Lower lobe of right lung (tissue), 2 donors: ENCODE data around the gene ATXN1. TPM values are rescaled to one million over a fixed set of nuclear protein-coding genes. Genes with fewer than 3 reads are reported as not detected.

ENCODE experiments used
- ATAC-seq, 2 donors: fragments of 200-7000 bp; cut with Tn5 transposase; one replicate each; pipeline ENCODE4 v1.9.1; 2020 to 2022; ENCODE audit warnings: mild to moderate bottlenecking in 2 of 2, moderate library complexity in 2 of 2
- DNase-seq: peaks from one replicate; pipeline ENCODE4 v3.0.0-alpha.2; 2020
- H3K27ac ChIP-seq: fragments of 200-600 bp; one replicate; pipeline ENCODE4 v1.8.0; 2022
- H3K27me3 ChIP-seq: fragments of 200-600 bp; one replicate; pipeline ENCODE4 v1.8.0; 2022; ENCODE audit warnings: low read depth
- H3K36me3 ChIP-seq: fragments of 200-600 bp; one replicate; pipeline ENCODE4 v1.8.0; 2022; ENCODE audit warnings: mild to moderate bottlenecking
- H3K4me1 ChIP-seq: fragments of 200-600 bp; one replicate; pipeline ENCODE4 v1.8.0; 2022
- H3K4me3 ChIP-seq: fragments of 200-600 bp; one replicate; pipeline ENCODE4 v1.8.0; 2022; ENCODE audit warnings: mild to moderate bottlenecking
- H3K9me3 ChIP-seq: fragments of 200-600 bp; one replicate; pipeline ENCODE4 v1.8.0; 2022
- CTCF ChIP-seq: fragments of 200-600 bp; IDR thresholded peaks from one replicate; pipeline ENCODE4 v1.8.0; 2022; ENCODE audit warnings: antibody characterized with exemption, mild to moderate bottlenecking
- intact Hi-C: fragments of 100-400 bp; cut with DNase I; formaldehyde crosslinking; loops from one replicate; pipeline ENCODE4 v1.11.0; 2022
- total RNA-seq: library from RNA; stranded (reverse); fragmentation: NEBNext Ultra II Directional; extraction: Animal tissue kit (Norgen Biotek cat#: 25700); gene quantifications from one replicate; pipeline ENCODE4 v1.2.1, GENCODE V29; 2021
- donor health status: DM: no; HTN: yes; CAD: no; lungs with severe emphysema.

ATXN1 gene
- total RNA-seq, 1 donor from 2014 or later = 75.9 TPM

- Histone ChIP-seq H3K4me3 (no peak overlapping the region), H3K27me3 (no peaks in the 10 kb centered on the region), H3K36me3 (no peaks in the 10 kb centered on the region), H3K9me3 (no peaks in the 10 kb centered on the region), H3K4me1 (peaks cover 25% of the 10 kb centered on the region), H3K27ac (no peak overlapping the region)
- ATAC-seq (no peak), DNase-seq (no peak)
- no peak for TF ChIP-seq CTCF
- intact Hi-C loops = no loop called here
Observed at GRCh38 chr6:16432075-16433032, 328.9 kb downstream of the ATXN1 start.

DNA sequence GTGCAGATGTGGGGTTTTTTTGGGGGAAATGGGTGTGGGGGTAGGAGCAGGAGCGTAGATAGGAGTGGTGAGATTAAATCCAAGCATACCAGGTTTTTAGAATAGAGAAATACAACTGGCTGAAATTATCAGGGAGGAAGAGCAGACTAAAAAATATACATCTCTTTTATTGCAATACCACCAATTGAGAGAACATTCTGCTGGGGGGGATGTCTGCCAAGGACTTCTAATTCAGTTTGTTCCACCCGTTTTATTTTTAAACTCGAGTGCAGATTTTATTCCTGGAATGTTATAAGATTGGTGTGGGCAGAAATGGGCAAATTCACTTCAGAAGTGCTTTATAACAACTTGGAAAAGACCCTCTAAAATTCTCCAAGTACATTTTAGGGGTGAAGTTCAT lies 330.2 kb downstream of the ATXN1 start:
- Histone ChIP-seq H3K27me3 (no peaks in the 10 kb centered on the region), H3K36me3 (no peaks in the 10 kb centered on the region), H3K27ac (no peak overlapping the region), H3K9me3 (no peaks in the 10 kb centered on the region), H3K4me3 (no peak overlapping the region), H3K4me1 (peaks cover 25% of the 10 kb centered on the region)
- ATAC-seq = no peak
- intact Hi-C loops = no loop called here
- no peak for TF ChIP-seq CTCF
- no peak for DNase-seq

GRCh38 chr6:16430391-16431089 lies 330.7 kb downstream of the ATXN1 start:
- no peak overlapping the region for H3K4me3 ChIP-seq
- H3K9me3 ChIP-seq = no peaks in the 10 kb centered on the region
- TF ChIP-seq CTCF = no peak
- no peaks in the 10 kb centered on the region for H3K27me3 ChIP-seq
- ATAC-seq (no peak), DNase-seq (no peak)
- intact Hi-C loops = no loop called here
- H3K27ac ChIP-seq = no peak overlapping the region
- H3K36me3 ChIP-seq = no peaks in the 10 kb centered on the region
- H3K4me1 ChIP-seq = peaks cover 25% of the 10 kb centered on the region

GRCh38 chr6:16429669-16430068 lies 331.6 kb downstream of the ATXN1 start:
- peaks cover 25% of the 10 kb centered on the region for H3K4me1 ChIP-seq
- TF ChIP-seq CTCF = no peak
- no peaks in the 10 kb centered on the region for H3K36me3 ChIP-seq
- H3K9me3 ChIP-seq = no peaks in the 10 kb centered on the region
- H3K27ac ChIP-seq = no peak overlapping the region
- intact Hi-C loops = no loop called here
- ATAC-seq (no peak), DNase-seq (no peak)
- H3K27me3 ChIP-seq = no peaks in the 10 kb centered on the region
- H3K4me3 ChIP-seq = no peak overlapping the region

DNA sequence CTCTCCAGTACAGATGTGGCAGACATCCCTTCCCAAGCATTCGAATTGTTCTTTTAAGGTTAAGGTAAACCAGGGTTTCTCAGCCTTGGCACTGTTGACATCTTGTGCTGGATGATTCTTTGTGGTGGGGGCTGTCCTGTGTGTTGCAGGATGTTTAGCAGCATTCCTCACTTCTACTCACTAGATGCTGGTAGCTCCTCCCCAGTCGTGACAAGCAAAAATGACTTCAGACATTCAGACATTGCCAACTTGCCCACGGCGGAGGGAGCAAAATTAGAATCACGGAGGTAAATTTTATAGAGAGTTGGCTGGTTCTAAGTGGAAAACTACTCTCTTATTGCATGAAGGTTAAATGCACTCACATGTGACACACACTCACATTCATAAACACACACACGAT lies 334.1 kb downstream of the ATXN1 start:
- H3K4me3 ChIP-seq = no peak overlapping the region
- ATAC-seq = no peak
- intact Hi-C loops = no loop called here
- H3K36me3 ChIP-seq = no peaks in the 10 kb centered on the region
- H3K27me3 ChIP-seq = no peaks in the 10 kb centered on the region
- H3K4me1 ChIP-seq = peaks cover 21% of the 10 kb centered on the region
- DNase-seq = no peak
- TF ChIP-seq CTCF = no peak
- no peaks in the 10 kb centered on the region for H3K9me3 ChIP-seq
- no peak overlapping the region for H3K27ac ChIP-seq
